HEK293 (cell line): Measurements from ENCODE around the gene LRIT1.

Experiments
- CTCF ChIA-PET: fragments of 350-600 bp; formaldehyde crosslinking; extraction: SDS; loops from one replicate; lab custom pipeline; 2021; ENCODE audit warnings: antibody characterized with exemption; lab: Yijun Ruan, JAX
- POLR2A ChIA-PET: fragments of 300-600 bp; formaldehyde crosslinking; extraction: SDS; loops from one replicate; lab custom pipeline; 2020; ENCODE audit warnings: antibody characterized with exemption, inconsistent platforms; lab: Yijun Ruan, JAX
- H3K27ac ChIP-seq: fragments of 200-500 bp; sonication (Bioruptor generic); 2 replicates; pipeline ENCODE4 v1.5.1; 2014; ENCODE audit warnings: low read depth, low read length, control low read depth, inconsistent platforms; ENCODE audit errors: extremely low read depth
- H3K36me3 ChIP-seq, 2 experiments: fragments of 200-500 bp in 1 of 2; sonication (Bioruptor generic) in 1 of 2; 1 replicate in 1 of 2; 2 replicates in 1 of 2; pipeline ENCODE4 v1.5.1; 2014 to 2017; ENCODE audit warnings: inconsistent platforms in 2 of 2, low read length in 2 of 2; ENCODE audit not compliant: control insufficient read depth in 2 of 2, insufficient read depth in 1 of 2
- H3K4me1 ChIP-seq: fragments of 200-500 bp; sonication (Bioruptor generic); 2 replicates; pipeline ENCODE4 v1.5.1; 2014; ENCODE audit warnings: mild to moderate bottlenecking, low read length, inconsistent platforms; ENCODE audit not compliant: control insufficient read depth, insufficient read depth
- H3K4me3 ChIP-seq: 2 replicates; pipeline ENCODE4 v1.5.1; 2011; ENCODE audit warnings: low read depth, mild to moderate bottlenecking, control low read depth, low read length, moderate library complexity
- H3K9me3 ChIP-seq: fragments of 200-500 bp; sonication (Bioruptor generic); 2 replicates; pipeline ENCODE4 v1.5.1; 2014; ENCODE audit warnings: low read depth, low read length, inconsistent platforms; ENCODE audit not compliant: control insufficient read depth, insufficient read depth
- HOXC10 ChIP-seq: sonication (generic); formaldehyde crosslinking; IDR thresholded peaks from 2 replicates; pipeline ENCODE4 v1.8.1; 2023; ENCODE audit warnings: mild to moderate bottlenecking, missing genetic modification reagents
- KLF7 ChIP-seq: fragments of 450-650 bp; formaldehyde crosslinking; IDR thresholded peaks from 2 replicates; pipeline ENCODE4 v1.5.1; 2016; ENCODE audit warnings: missing biosample characterization, missing genetic modification characterization, borderline replicate concordance
- OSR2 ChIP-seq: fragments of 450-650 bp; formaldehyde crosslinking; IDR thresholded peaks from 2 replicates; pipeline ENCODE4 v1.5.1; 2016; ENCODE audit warnings: missing biosample characterization, missing genetic modification characterization
- SP2 ChIP-seq: fragments of 450-650 bp; formaldehyde crosslinking; IDR thresholded peaks from 2 replicates; pipeline ENCODE4 v1.5.1; 2016; ENCODE audit warnings: missing biosample characterization, missing genetic modification characterization
- TCF7L2 ChIP-seq: IDR thresholded peaks from 2 replicates; pipeline ENCODE4 v1.6.1; 2011; ENCODE audit warnings: low read depth, mild to moderate bottlenecking, inconsistent platforms, low read length, moderate library complexity, borderline replicate concordance
- ZBTB1 ChIP-seq: fragments of 450-650 bp; formaldehyde crosslinking; IDR thresholded peaks from 2 replicates; pipeline ENCODE4 v1.5.1; 2016; ENCODE audit warnings: missing biosample characterization, missing genetic modification characterization
- ZFP41 ChIP-seq: fragments of 450-650 bp; formaldehyde crosslinking; IDR thresholded peaks from 2 replicates; pipeline ENCODE4 v1.5.1; 2016; ENCODE audit warnings: missing biosample characterization, missing genetic modification characterization, borderline replicate concordance
- ZNF26 ChIP-seq: fragments of 450-650 bp; formaldehyde crosslinking; IDR thresholded peaks from 2 replicates; pipeline ENCODE4 v1.5.1; 2016; ENCODE audit warnings: missing biosample characterization, missing genetic modification characterization
- ZNF404 ChIP-seq: fragments of 450-650 bp; formaldehyde crosslinking; IDR thresholded peaks from 2 replicates; pipeline ENCODE4 v1.5.1; 2017; ENCODE audit warnings: missing biosample characterization, missing genetic modification characterization
- ZNF416 ChIP-seq: fragments of 450-650 bp; formaldehyde crosslinking; IDR thresholded peaks from 2 replicates; pipeline ENCODE4 v1.5.1; 2016; ENCODE audit warnings: missing biosample characterization, missing genetic modification characterization
- ZNF426 ChIP-seq: fragments of 450-650 bp; formaldehyde crosslinking; IDR thresholded peaks from 2 replicates; pipeline ENCODE4 v1.5.1; 2017; ENCODE audit warnings: missing biosample characterization, missing genetic modification characterization, mild to moderate bottlenecking, inconsistent platforms, moderate library complexity
- ZNF473 ChIP-seq: fragments of 450-650 bp; formaldehyde crosslinking; IDR thresholded peaks from 2 replicates; pipeline ENCODE4 v1.5.1; 2017; ENCODE audit warnings: missing biosample characterization, missing genetic modification characterization
- ZNF529 ChIP-seq: fragments of 450-650 bp; formaldehyde crosslinking; IDR thresholded peaks from 2 replicates; pipeline ENCODE4 v1.5.1; 2017; ENCODE audit warnings: missing genetic modification characterization, missing biosample characterization; ENCODE audit not compliant: insufficient replicate concordance
- ZNF561 ChIP-seq: fragments of 450-650 bp; IDR thresholded peaks from 2 replicates; pipeline ENCODE4 v1.5.1; 2018; ENCODE audit warnings: missing biosample characterization, missing genetic modification characterization, borderline replicate concordance
- ZNF571 ChIP-seq: fragments of 450-650 bp; formaldehyde crosslinking; IDR thresholded peaks from 2 replicates; pipeline ENCODE4 v1.5.0; 2017; ENCODE audit warnings: missing biosample characterization, missing genetic modification characterization
- ZNF596 ChIP-seq: fragments of 450-650 bp; IDR thresholded peaks from 2 replicates; pipeline ENCODE4 v1.5.0; 2018; ENCODE audit warnings: missing biosample characterization, mild to moderate bottlenecking, missing genetic modification characterization, moderate library complexity
- ZNF600 ChIP-seq: fragments of 450-650 bp; formaldehyde crosslinking; IDR thresholded peaks from 2 replicates; pipeline ENCODE4 v1.5.1; 2016; ENCODE audit warnings: missing biosample characterization, missing genetic modification characterization
- ZNF747 ChIP-seq: fragments of 450-650 bp; formaldehyde crosslinking; IDR thresholded peaks from 2 replicates; pipeline ENCODE4 v1.5.1; 2016; ENCODE audit warnings: missing biosample characterization, missing genetic modification characterization
- ZSCAN18 ChIP-seq: fragments of 450-650 bp; formaldehyde crosslinking; IDR thresholded peaks from 2 replicates; pipeline ENCODE4 v1.5.1; 2016; ENCODE audit warnings: missing biosample characterization, missing genetic modification characterization
- TF ChIP-seq, protein P1 (sequence below): fragments of 450-650 bp; formaldehyde crosslinking; IDR thresholded peaks from 2 replicates; pipeline ENCODE4 v1.5.1; 2017; ENCODE audit warnings: missing biosample characterization, mild to moderate bottlenecking, missing genetic modification characterization, moderate library complexity
- TF ChIP-seq, protein P2 (sequence below): fragments of 450-650 bp; formaldehyde crosslinking; IDR thresholded peaks from 2 replicates; pipeline ENCODE4 v1.5.1; 2016; ENCODE audit warnings: missing biosample characterization, missing genetic modification characterization
- TF ChIP-seq, protein P3 (sequence below): fragments of 450-650 bp; formaldehyde crosslinking; IDR thresholded peaks from 2 replicates; pipeline ENCODE4 v1.5.1; 2016; ENCODE audit warnings: missing biosample characterization, missing genetic modification characterization
- TF ChIP-seq, protein P4 (sequence below): fragments of 450-650 bp; formaldehyde crosslinking; IDR thresholded peaks from 2 replicates; pipeline ENCODE4 v1.5.1; 2016; ENCODE audit warnings: missing biosample characterization, missing genetic modification characterization, borderline replicate concordance

LRIT1 gene

DNA sequence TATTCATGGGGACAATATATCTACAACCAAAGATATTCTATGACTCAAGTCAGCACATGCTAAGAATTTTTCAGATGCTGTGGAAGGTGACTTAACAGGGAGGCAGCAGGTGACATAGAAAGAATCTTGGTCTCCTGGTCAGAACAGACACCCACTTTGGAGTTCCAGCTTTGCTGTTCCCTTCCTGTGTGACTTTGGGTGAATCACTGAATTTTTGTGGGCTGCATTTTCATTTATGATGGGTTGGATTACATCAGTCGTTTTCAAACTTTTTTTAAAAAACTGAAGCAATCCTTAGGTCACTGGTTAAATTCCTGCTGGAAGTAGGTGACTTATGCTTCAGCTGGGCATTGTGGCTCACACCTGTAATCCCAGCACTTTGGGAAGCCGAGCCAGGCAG is 28.4 kb upstream of the LRIT1 start:
- no peak overlapping the region for H3K27ac ChIP-seq
- H3K4me1 ChIP-seq, result no peaks in the 10 kb centered on the region
- POLR2A ChIA-PET, result no interaction called here
- no peak overlapping the region for H3K4me3 ChIP-seq
- H3K36me3 ChIP-seq, result no peaks in the 10 kb centered on the region
- TF ChIP-seq SP2 (tag by site-specific recombination), result no peak
- TF ChIP-seq ZNF26 (tag by site-specific recombination), result no peak
- no peak for TF ChIP-seq HOXC10 (CRISPR knock-in tag)
- no peak for TF ChIP-seq ZNF426 (tag by site-specific recombination)
- TF ChIP-seq ZFP41 (tag by site-specific recombination), result no peak
- no peak for TF ChIP-seq ZNF529 (tag by site-specific recombination)
- TF ChIP-seq, protein P1, sequence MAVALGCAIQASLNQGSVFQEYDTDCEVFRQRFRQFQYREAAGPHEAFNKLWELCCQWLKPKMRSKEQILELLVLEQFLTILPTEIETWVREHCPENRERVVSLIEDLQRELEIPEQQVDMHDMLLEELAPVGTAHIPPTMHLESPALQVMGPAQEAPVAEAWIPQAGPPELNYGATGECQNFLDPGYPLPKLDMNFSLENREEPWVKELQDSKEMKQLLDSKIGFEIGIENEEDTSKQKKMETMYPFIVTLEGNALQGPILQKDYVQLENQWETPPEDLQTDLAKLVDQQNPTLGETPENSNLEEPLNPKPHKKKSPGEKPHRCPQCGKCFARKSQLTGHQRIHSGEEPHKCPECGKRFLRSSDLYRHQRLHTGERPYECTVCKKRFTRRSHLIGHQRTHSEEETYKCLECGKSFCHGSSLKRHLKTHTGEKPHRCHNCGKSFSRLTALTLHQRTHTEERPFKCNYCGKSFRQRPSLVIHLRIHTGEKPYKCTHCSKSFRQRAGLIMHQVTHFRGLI (tag by site-specific recombination), result no peak
- no peak for TF ChIP-seq KLF7 (tag by site-specific recombination)
- TF ChIP-seq ZNF571, result no peak
- TF ChIP-seq ZBTB1 (tag by site-specific recombination), result no peak
- no peak for TF ChIP-seq ZNF596 (tag by site-specific recombination)
- TF ChIP-seq, protein P2, sequence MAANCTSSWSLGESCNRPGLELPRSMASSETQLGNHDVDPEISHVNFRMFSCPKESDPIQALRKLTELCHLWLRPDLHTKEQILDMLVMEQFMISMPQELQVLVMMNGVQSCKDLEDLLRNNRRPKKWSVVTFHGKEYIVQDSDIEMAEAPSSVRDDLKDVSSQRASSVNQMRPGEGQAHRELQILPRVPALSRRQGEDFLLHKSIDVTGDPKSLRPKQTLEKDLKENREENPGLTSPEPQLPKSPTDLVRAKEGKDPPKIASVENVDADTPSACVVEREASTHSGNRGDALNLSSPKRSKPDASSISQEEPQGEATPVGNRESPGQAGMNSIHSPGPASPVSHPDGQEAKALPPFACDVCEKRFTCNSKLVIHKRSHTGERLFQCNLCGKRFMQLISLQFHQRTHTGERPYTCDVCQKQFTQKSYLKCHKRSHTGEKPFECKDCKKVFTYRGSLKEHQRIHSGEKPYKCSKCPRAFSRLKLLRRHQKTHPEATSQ (tag by site-specific recombination), result no peak
- TF ChIP-seq, protein P3, sequence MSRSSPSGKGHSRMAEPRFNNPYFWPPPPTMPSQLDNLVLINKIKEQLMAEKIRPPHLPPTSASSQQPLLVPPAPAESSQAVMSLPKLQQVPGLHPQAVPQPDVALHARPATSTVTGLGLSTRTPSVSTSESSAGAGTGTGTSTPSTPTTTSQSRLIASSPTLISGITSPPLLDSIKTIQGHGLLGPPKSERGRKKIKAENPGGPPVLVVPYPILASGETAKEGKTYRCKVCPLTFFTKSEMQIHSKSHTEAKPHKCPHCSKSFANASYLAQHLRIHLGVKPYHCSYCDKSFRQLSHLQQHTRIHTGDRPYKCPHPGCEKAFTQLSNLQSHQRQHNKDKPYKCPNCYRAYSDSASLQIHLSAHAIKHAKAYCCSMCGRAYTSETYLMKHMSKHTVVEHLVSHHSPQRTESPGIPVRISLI (tag by site-specific recombination), result no peak
- no peak for TF ChIP-seq ZNF747 (tag by site-specific recombination)
- TF ChIP-seq ZSCAN18 (tag by site-specific recombination), result no peak
- TF ChIP-seq ZNF600 (tag by site-specific recombination), result no peak
- no peak for TF ChIP-seq TCF7L2
- TF ChIP-seq, all 188 proteins: peak for 0
- CTCF ChIA-PET, result interaction anchor here (11.7 kb wide), 1 partner anchor 269 kb away, joined by 291 read pairs; no protein-coding TSS in a partner anchor
- H3K9me3 ChIP-seq, result no peaks in the 10 kb centered on the region

DNA sequence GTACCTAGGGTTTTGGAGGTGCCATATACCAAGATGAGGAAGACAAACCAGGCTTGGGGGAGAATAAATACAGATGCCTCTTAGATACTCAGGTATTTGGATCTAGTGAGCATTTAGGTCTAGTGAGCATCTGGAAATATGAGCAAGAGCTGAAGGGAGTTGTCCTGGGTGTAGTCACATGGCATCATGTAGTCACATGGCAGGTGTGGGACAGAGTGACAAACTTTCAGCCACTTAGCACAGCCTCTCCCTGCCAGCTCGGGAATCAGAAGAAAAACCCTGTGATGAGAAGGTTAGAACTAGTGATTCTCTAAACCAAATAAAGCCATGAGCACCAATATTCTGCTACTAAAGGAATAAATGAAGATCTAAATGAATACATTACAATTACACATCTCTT is 27.8 kb upstream of the LRIT1 start:
- no peak overlapping the region for H3K27ac ChIP-seq
- no peaks in the 10 kb centered on the region for H3K4me1 ChIP-seq
- ChIA-PET POLR2A (interaction anchor here (0.6 kb wide), 1 partner anchor 33 kb away, joined by 3 read pairs; no protein-coding TSS in a partner anchor), CTCF (interaction anchor here (0.8 to 11.7 kb wide), 4 partner anchors 7 to 446 kb away, joined by 3 to 291 read pairs (median 11); no protein-coding TSS in a partner anchor)
- no peak overlapping the region for H3K4me3 ChIP-seq
- TF ChIP-seq ZNF473, result no peak
- TF ChIP-seq OSR2, result no peak
- no peak for TF ChIP-seq ZNF416
- TF ChIP-seq ZNF561, result no peak
- TF ChIP-seq ZNF404, result no peak
- TF ChIP-seq, protein P4, sequence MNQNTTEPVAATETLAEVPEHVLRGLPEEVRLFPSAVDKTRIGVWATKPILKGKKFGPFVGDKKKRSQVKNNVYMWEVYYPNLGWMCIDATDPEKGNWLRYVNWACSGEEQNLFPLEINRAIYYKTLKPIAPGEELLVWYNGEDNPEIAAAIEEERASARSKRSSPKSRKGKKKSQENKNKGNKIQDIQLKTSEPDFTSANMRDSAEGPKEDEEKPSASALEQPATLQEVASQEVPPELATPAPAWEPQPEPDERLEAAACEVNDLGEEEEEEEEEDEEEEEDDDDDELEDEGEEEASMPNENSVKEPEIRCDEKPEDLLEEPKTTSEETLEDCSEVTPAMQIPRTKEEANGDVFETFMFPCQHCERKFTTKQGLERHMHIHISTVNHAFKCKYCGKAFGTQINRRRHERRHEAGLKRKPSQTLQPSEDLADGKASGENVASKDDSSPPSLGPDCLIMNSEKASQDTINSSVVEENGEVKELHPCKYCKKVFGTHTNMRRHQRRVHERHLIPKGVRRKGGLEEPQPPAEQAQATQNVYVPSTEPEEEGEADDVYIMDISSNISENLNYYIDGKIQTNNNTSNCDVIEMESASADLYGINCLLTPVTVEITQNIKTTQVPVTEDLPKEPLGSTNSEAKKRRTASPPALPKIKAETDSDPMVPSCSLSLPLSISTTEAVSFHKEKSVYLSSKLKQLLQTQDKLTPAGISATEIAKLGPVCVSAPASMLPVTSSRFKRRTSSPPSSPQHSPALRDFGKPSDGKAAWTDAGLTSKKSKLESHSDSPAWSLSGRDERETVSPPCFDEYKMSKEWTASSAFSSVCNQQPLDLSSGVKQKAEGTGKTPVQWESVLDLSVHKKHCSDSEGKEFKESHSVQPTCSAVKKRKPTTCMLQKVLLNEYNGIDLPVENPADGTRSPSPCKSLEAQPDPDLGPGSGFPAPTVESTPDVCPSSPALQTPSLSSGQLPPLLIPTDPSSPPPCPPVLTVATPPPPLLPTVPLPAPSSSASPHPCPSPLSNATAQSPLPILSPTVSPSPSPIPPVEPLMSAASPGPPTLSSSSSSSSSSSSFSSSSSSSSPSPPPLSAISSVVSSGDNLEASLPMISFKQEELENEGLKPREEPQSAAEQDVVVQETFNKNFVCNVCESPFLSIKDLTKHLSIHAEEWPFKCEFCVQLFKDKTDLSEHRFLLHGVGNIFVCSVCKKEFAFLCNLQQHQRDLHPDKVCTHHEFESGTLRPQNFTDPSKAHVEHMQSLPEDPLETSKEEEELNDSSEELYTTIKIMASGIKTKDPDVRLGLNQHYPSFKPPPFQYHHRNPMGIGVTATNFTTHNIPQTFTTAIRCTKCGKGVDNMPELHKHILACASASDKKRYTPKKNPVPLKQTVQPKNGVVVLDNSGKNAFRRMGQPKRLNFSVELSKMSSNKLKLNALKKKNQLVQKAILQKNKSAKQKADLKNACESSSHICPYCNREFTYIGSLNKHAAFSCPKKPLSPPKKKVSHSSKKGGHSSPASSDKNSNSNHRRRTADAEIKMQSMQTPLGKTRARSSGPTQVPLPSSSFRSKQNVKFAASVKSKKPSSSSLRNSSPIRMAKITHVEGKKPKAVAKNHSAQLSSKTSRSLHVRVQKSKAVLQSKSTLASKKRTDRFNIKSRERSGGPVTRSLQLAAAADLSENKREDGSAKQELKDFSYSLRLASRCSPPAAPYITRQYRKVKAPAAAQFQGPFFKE (tag by site-specific recombination), result no peak
- no peaks in the 10 kb centered on the region for H3K36me3 ChIP-seq
- no peaks in the 10 kb centered on the region for H3K9me3 ChIP-seq
